HG03432 (cell line): ENCODE measurements around the gene GRM1.

Experiments used
- ATAC-seq: cut with Tn5 transposase; IDR thresholded peaks from one replicate; pipeline ENCODE4 v1.9.1; 2021; ENCODE audit warnings: mild to moderate bottlenecking, moderate library complexity; ENCODE audit not compliant: unreplicated experiment

GRM1 gene

DNA sequence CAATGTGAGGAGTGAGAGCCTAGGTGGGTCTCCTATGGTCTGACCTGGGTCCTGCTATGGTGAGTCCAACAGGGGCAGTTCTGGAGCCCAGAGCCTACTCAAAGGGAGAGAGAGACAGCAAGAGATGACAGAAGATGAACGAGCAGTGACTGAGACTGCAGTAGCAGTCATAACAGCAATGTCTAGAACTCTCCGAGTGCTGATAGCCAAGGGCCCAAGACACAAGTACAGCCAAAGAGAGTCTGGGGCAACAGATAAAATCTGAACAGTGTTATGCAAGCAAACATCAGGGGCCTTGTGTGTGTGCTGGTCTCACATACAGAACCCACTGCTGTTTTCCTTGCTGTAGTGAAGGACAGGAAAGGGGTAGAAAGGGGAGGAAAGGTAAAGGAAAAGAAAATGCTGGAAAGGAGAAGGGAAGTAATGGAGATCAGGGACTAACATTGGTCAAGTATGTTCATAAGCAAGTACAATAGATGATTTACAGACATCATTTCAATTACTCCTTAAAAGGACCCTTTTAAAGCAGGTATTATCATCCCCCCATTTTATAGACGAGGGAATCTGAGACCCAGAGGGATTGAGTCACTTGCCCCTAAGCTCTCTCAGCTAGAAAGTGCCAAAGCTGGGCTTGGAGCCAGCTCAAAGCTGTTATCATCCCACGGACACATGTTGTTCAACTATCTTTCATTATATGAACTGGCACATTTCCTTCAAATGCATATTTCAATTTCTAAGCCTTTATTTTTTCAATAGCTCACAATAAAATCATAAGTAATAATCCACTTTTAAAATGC is 332.5 kb downstream of the GRM1 start:
- ATAC-seq = no peak

DNA sequence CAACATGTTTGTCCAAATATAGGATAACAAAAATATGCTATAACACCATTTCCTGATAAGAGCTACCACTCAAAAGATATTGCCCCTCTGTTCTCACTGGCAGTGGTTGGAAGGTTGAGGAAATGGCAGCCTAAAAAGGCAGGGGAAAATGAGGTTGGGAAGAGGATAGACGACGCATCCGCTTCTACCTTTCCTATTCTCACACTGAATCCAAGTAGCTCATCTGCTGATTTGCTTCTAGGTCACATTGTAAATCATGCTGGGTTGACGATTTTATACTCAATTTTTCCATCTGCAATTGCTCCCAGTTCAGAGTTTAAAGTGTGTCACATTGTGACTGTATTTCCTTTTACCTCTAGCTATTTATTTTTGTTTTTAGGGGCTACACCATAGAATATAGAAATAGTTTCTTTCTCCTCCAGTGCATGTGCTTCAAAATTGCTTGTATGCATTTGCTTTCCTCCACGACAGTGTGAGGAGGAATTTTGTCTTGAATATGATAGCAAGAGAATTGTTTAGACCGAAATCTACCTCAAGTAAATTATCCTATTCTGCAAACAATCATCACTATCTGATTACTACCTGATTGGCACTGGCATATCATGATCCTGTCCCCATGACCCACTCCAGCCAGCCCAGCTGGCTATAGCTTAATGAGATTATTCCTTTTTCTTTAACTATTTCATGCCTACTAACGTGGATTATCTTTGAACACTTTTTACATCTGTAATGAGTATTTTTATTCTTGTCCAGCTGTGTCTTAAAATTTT is 335.2 kb downstream of the GRM1 start:
- ATAC-seq = no peak

DNA sequence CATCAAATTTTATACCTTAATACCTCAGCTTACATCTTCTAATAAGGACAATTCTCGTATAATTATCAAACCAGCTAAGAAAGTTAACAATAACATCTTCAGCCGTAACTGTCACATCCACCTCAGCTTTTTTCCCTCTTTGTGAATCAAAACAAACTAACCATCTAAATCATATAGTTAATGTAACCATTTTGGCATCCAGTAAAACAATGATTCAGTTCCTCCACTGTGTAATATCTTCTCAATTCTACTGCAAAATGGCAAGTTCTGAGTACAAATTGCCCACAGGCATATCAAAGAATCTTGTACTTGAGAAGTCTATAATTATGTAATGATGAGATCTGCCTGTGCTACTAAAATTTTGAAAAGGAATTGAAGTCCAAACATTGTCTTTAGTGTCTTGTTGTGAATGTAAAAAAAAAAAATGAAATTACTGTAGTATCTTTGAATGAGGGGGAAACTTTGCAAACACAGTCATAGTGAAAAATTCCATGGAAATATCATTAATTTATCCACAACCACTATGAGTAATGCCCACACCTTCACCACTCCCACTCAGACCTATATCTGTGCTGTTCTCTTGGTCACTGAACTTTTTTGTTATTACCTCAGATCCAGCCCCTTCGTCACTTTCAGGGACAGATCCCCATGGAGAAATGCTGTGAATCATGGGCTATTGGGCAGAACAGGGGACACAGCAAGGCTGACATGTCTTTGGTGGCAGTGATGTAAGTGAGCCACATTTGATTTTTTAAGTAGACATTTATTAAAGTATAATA is 336.1 kb downstream of the GRM1 start:
- ATAC-seq = no peak

DNA sequence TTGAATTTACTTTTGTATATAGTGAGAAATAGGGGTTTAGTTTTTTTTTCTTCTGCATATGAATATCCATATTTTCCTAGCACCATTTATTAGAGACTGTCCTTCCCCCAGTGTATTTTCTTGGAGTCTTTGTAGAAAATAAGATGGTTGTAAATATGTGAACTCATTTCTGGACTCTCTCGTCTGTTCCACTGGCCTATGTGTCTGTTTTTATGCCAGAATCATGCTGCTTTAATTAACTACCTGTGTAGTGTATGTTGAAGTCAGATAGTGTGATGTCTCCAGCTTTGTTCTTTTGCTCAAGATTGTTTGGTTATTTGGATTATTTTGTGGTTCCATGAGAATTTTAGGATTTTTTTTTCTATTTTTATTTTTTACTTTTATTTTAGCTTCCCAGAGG is 338.2 kb downstream of the GRM1 start:
- no peak for ATAC-seq

DNA sequence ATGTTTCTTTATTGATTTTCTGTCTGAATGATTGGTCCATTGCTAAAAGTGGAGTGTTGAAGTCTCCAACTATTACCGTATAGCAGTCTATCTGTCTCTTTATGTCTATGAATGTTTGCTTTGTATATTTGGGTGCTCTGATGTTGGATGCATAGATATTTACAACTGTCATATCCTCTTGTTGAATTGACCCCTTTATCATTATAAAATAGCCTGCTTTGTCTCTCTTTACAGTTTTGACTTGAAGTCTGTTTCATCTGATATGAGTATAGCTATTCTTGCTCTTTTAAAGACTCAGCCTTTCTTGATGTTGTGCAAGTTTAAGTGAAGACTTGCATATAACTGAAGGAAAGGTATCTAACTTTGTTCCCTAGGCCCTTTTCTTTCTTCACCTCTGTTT is 341.0 kb downstream of the GRM1 start:
- no peak for ATAC-seq

DNA sequence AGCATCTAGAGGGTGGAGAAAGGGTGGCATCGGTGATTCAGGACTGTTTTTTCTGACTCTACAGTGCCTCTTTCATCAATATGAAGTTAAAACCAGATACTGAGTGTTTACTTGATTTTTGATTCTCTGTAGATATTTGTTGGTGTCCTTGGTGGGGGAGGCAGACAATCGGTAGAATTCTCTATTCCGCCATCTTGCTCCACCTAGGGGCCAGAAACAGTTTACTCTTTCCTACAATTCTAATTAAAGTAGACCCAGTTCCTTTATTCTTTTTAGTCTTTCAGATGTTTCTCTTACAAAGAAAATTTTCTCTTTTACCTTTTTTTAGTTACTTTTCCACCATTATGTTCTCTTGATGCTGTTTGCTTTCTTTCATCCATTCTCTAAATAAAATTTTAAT is 352.6 kb downstream of the GRM1 start:
- ATAC-seq = no peak

DNA sequence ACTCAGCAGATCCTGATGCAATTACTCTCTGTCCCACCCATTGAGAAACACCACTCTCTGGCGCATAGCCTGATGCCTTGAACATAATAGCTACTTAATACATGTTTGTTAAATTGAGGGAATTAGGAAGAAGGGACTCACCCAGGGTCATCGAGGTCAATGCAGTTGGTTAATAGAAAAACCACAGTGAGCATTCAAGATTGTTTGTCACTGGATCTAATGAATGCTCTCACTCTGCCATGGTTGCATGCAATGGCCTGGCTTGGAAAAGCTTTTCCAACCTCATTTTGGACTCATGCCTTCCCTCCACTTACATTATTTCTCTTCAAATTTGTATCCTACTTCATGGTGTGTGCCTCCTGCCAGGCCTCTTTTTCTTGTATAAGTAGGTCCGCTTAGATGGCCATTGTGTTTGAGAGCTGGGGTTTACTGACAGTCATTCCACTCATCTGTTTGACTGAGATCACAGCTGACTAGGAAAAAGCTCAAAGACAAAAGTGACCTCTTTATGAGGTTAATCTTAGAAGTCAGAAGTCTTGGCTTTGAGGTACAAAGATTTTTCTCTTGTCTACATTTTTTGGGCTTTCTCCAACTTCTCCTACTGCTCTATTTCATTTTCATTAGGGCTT is 360.0 kb downstream of the GRM1 start:
- no peak for ATAC-seq

DNA sequence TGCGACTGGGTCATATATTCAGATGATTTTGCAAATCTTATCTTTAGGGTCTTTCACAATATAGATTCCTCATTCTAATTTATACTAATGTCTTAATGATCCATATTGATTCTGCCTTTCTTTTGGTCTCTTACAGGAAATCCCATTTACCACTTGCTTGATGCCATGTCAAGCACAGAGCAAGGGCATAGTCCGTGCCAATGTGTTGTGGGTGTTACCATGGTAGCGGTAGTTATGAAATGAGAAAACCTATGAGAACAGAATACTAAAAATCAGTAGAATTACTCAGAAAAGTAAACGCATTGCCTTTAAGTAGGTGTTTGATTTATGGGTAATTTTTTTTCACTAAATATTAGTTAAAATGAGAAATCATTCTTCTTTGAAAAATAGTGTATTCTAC is 360.9 kb downstream of the GRM1 start:
- ATAC-seq = peak; percentile 78

DNA sequence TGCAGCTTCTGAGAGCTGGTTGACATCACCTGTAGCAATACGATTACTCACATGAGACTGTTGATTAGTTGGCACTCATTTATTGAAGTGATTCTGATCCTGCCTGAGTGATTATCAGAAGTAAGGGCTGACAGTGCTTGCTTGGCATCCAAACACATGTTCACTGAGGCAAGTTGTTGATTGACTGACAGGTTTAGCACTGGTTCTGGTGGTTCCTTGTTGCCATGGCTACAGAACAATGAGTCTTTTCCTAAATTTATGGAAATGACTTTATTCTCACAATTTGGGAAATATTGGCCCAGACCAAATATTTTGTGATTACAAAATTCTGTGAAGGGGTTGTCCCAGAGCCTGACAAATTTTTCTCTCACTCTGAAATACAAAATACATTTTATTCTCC is 368.8 kb downstream of the GRM1 start:
- ATAC-seq = no peak

DNA sequence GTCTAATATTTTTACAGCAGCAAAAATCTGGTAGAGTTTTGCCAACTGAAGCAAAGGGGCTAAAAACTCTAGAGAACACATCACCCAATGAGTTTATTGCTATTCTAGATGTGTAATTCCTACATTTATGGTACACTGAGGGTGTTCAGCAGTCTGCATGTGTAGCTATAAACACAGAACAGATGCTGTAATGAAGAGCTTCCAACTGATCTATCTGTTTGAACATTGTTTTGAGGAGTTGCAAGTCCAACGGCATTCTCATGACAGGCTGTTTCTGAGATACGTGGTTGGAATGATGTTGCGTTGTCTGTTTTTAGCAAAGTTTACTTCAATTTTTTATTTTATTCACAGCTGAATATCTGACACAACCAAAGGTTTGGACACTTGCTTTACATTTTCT is 373.6 kb downstream of the GRM1 start:
- ATAC-seq = no peak

DNA sequence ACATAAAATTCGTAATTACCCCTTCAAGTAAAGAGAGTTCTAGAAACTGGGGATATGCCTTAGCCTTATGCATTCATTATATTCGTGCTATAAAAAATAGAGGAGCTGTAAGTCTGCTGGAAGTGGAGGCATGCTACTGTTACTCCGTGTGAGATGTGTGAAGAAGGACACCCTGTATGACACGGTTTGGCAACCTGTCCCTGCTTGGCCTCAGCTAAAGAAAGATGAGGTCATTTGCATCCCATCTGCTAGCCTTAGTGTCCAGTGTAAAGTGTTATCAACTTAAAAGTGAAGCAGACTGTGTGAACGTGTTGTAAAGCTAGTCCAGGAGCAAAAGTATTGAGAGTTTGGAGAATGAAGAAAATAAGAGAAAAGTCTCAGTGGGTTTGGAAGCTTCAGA is 379.7 kb downstream of the GRM1 start:
- ATAC-seq = no peak

DNA sequence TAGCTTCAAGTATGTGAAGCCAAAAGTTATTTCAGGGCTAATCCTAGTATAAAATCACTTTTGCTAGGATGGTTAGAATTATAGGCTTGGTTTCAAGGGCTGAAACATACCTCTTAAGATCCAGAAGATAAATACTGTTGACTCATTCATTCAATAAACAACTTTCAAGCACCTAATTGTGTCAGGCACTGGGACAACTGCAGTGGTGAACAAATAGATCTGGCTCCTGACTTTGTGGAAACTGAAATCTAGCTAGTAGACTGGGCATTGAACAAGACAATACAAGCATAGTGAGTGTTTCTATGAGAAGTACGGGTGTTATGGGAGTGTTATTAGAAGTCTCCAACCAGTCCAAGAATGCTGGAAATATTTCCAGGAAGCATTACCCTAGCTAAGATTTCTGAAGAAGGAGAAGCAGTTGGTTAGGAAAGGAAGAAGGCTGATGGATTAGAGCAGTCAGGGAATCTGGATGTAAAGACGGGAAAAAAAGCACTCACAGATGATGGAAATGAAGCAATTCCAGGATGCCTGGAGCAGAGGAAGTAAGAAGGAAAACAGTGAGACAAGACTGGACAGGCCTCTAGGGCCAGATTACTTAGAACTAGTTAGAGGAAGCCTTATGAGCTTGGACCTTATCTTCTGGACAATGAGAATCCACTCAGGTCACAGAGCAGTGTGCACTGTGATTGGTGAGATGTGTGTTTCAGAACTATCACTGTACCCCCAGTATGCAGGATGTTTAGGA is 382.2 kb downstream of the GRM1 start:
- ATAC-seq = no peak

DNA sequence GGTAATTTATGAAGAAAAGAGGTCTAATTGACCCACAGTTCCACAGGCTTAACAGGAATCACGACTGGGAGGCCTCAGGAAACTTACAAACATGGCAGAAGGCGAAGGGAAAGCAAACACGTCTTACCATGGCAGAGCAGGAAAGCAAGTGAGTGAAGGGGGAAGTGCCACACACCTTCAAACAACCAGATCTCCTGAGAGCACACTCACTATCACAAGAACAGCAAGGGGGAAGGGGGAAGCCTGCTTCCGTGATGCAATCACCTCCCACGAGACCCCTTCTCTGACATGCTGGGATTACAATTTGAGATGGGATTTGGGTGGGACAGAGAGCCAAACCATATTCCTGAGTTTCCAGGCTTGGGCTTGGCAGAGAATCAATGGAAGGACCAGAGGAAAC is 390.7 kb downstream of the GRM1 start:
- ATAC-seq = no peak

DNA sequence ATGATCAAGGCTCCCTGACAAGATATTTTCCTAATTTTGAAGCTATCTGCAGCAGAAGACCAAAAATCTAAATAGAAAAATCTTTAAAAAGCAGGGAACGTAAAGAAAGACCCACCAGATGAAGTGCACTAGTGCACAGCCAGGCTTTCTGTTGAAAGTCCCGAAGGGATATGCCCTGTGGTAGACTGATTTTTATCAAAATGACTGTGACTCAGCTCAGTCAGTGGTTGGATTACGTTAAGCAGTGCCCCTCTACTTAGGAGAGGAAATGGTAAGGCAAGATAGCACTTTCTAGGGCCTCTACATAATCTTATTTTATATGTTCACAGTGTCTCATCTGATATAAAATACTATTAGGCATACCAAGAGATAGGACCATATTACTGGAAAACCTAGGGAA is 391.4 kb downstream of the GRM1 start:
- no peak for ATAC-seq

DNA sequence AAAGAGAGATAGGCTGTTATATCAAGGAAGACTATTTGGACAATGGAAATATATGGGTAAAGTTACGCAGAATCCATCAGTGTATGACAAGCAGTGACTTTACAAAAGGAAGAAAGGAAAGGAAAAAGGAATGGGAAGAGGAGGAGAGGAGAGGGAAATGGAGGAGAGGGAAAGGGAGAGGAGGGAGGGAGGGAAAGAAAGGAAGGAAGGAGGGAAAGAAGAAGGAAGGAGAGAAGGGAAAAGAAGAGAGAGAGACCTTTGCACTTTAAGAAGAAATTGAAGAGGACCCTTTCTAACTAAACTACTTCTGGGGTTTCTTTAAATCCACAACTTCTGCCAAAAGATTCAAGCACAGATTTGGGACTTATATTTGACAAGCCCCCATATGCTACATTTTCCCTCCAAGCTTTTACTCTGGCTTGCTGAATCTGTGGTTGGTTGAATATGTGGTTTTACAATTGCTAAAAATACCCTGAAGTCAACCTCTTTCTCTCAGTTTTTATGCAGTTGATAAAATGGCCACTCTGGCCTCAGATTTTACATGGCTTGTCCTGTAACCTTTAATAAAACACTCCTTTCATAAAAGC is 394.0 kb downstream of the GRM1 start:
- peak; percentile 20 for ATAC-seq

DNA sequence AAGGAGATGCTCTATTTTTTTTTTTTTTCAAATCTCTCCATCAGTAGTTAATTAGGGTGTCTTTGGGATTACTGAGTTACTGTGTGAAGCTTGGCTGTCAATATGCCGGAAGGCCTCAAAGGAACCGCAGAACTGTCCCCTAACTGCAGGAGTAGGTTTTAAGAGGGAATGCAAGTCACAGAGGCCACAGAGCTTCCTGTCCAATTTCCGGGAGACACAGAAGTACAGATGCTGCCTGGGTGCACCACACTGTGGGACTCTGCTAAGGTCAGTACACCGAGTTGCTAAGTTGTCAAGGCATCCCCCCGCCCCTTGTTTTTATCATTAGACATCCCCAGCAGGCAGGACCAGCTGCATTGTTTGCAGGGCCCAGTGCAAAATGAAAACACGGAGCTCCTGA is 394.6 kb downstream of the GRM1 start:
- peak; percentile 62 for ATAC-seq

DNA sequence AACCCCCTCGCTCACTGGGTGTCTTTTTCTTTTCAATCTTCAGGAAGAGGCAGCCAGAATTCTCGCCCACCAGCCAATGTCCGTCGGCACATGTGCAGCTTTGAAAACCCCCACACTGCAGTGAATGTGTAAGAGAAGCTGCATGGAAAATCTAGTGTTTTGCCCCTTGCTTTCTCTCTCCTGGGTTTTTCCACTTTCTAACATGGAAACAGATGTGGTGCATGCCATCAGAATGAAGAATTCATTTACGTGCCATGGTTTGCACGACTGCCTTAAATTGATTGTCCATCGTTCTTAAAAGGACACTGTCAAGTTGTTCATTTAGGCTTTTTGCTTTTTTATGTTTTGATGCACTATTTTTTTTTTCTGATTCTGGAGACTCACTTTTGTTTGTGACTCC is 397.7 kb downstream of the GRM1 start:
- no peak for ATAC-seq

DNA sequence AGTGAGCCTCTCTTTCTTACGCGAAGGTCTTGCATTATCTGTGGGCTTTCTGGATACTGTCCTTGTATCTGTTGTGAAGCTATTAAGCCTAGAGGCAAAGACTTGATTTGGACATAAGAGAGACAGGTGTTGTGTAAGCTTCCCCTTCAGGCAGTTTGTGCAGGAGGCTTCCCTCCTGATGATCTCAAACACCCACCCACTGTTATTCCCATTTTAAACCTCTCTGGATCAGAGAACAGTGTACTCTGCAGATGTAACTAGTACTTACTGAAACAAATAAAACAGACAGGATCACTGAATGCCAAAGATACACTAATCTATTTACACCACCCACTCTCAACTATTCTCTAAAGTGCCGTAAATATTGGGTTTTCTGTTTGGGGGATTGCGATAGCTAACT is 401.0 kb downstream of the GRM1 start:
- no peak for ATAC-seq

DNA sequence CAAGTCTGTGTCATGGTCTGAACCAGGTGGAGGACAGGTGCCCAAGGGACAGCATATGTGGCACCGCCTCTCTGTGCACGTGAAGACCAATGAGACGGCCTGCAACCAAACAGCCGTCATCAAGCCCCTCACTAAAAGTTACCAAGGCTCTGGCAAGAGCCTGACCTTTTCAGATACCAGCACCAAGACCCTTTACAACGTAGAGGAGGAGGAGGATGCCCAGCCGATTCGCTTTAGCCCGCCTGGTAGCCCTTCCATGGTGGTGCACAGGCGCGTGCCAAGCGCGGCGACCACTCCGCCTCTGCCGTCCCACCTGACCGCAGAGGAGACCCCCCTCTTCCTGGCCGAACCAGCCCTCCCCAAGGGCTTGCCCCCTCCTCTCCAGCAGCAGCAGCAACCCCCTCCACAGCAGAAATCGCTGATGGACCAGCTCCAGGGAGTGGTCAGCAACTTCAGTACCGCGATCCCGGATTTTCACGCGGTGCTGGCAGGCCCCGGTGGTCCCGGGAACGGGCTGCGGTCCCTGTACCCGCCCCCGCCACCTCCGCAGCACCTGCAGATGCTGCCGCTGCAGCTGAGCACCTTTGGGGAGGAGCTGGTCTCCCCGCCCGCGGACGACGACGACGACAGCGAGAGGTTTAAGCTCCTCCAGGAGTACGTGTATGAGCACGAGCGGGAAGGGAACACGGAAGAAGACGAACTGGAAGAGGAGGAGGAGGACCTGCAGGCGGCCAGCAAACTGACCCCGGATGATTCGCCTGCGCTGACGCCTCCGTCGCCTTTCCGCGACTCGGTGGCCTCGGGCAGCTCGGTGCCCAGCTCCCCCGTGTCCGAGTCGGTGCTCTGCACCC is 405.2 kb downstream of the GRM1 start:
- no peak for ATAC-seq
